Suprapubic skin (tissue), 4 donors: ENCODE results near the gene IFRD2.

Experiments
- CTCF ChIP-seq, 2 donors: fragments of 200-600 bp in 1 of 2; fragments of 450-650 bp in 1 of 2; sonication (generic) in 1 of 2; IDR thresholded peaks; one replicate each; pipeline ENCODE4 v1.5.1; 2016 to 2019; ENCODE audit warnings: antibody characterized with exemption in 2 of 2, mild to moderate bottlenecking in 1 of 2, moderate library complexity in 1 of 2
- EP300 ChIP-seq: sonication (generic); formaldehyde crosslinking; IDR thresholded peaks from one replicate; pipeline ENCODE4 v1.6.1; 2017; ENCODE audit warnings: antibody characterized with exemption
- POLR2A ChIP-seq, 2 donors: fragments of 450-650 bp; IDR thresholded peaks; one replicate each; pipeline ENCODE4 v1.6.1; 2017; ENCODE audit warnings: antibody characterized with exemption in 2 of 2, mild to moderate bottlenecking in 2 of 2, moderate library complexity in 2 of 2
- POLR2AphosphoS5 ChIP-seq, 3 donors: sonication (generic); formaldehyde crosslinking; IDR thresholded peaks; one replicate each; pipeline ENCODE4 v1.6.1; 2017; ENCODE audit warnings: antibody characterized with exemption in 3 of 3

DNA sequence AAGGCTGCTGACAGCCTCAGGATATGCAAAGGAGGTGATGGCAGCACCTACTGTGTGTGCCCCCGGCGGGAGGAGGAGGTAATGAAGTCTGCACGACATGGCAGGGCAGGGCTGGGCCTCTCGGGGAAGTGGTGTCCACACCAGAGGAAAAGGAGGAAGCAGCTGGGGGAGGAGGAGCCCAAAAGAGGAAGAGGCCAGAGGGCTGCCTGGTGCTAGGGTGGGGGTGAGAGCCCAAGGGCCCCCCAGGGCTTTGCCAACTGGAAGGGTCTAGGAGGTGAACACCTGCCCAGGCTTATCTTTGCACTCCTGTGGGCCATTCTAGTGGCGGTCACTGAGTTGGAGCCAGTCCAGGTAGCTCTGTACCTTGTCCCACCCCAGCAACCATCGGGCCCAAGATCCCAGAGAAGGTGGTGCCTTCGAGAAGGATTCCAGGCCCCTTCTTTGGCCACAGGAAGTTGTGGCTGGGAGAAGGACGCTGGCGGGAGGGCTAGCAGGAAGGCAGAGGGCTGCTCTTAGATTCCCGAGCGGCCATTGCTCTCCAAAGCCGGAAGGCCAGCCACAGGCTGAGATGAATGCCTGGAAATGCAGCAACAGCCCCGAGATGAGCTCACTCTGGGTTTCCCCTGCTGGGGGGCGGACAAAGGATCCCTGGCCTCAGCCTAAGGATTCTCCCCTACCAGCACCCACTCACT is 49.2 kb downstream of the IFRD2 start:
- TF ChIP-seq CTCF (IDR thresholded peaks at IDR 0.05) (no peak), POLR2A (IDR thresholded peaks at IDR 0.05) (no peak), EP300 (no peak), POLR2AphosphoS5 (IDR thresholded peaks at IDR 0.05) (peak in 1 of 3 donors; percentile 8)
